HG03108 (cell line): ENCODE data around the gene WIZ.
A peak's percentile ranks its signal among the peaks of the same experiment; 100 is the strongest.

Experiments used
- ATAC-seq: cut with Tn5 transposase; IDR thresholded peaks from one replicate; pipeline ENCODE4 v1.9.1; 2021; ENCODE audit warnings: moderate library complexity; ENCODE audit not compliant: unreplicated experiment

Gene WIZ

GRCh38 chr19:15445227-15445605 is 4.5 kb downstream of the WIZ start:
- no peak for ATAC-seq

- no peak for ATAC-seq
Observed at GRCh38 chr19:15444505-15445226, 5.1 kb downstream of the WIZ start.

GRCh38 chr19:15443838-15444237 is 5.9 kb downstream of the WIZ start:
- ATAC-seq = no peak

GRCh38 chr19:15443325-15443724 is 6.4 kb downstream of the WIZ start:
- no peak for ATAC-seq

- no peak for ATAC-seq
Observed at GRCh38 chr19:15442142-15442920, 7.4 kb downstream of the WIZ start.

GRCh38 chr19:15441317-15441716 is 8.4 kb downstream of the WIZ start:
- no peak for ATAC-seq

- ATAC-seq = no peak
Observed at GRCh38 chr19:15439821-15440641, 9.7 kb downstream of the WIZ start.

- no peak for ATAC-seq
Observed at GRCh38 chr19:15439078-15439799, 10.5 kb downstream of the WIZ start.

- ATAC-seq = no peak
Observed at GRCh38 chr19:15438577-15438976, 11.2 kb downstream of the WIZ start.

GRCh38 chr19:15438124-15438496 is 11.6 kb downstream of the WIZ start:
- ATAC-seq = no peak

- no peak for ATAC-seq
Observed at GRCh38 chr19:15437355-15438123, 12.2 kb downstream of the WIZ start.

- ATAC-seq = no peak
Observed at GRCh38 chr19:15436826-15437110, 13.0 kb downstream of the WIZ start.

GRCh38 chr19:15436012-15436825 is 13.5 kb downstream of the WIZ start:
- ATAC-seq = no peak

- no peak for ATAC-seq
Observed at GRCh38 chr19:15433519-15434069, 16.2 kb downstream of the WIZ start.

- peak; percentile 62 for ATAC-seq
Observed at GRCh38 chr19:15432629-15433518, 16.9 kb downstream of the WIZ start.

- ATAC-seq = no peak
Observed at GRCh38 chr19:15432018-15432494, 17.7 kb downstream of the WIZ start.

- no peak for ATAC-seq
Observed at GRCh38 chr19:15431396-15432017, 18.2 kb downstream of the WIZ start.
